IPS-18c (cell line): Measurements from ENCODE around the gene AMMECR1L.
"Not testable (repeated sequence)": the region's sequence is repeated elsewhere in the genome, so short reads cannot be mapped to it uniquely, and the experiment has no call there.

Source experiments
- H3K4me3 ChIP-seq: 2 replicates; pipeline ENCODE4 v1.7.0; 2013; ENCODE audit warnings: low read depth, mild to moderate bottlenecking, low read length, moderate library complexity; ENCODE audit not compliant: insufficient read depth
- H3K9me3 ChIP-seq: one replicate; pipeline ENCODE4 v1.6.1; 2013; ENCODE audit warnings: mild to moderate bottlenecking, low read length, moderate library complexity; ENCODE audit not compliant: control insufficient read depth, insufficient read depth

AMMECR1L gene

DNA sequence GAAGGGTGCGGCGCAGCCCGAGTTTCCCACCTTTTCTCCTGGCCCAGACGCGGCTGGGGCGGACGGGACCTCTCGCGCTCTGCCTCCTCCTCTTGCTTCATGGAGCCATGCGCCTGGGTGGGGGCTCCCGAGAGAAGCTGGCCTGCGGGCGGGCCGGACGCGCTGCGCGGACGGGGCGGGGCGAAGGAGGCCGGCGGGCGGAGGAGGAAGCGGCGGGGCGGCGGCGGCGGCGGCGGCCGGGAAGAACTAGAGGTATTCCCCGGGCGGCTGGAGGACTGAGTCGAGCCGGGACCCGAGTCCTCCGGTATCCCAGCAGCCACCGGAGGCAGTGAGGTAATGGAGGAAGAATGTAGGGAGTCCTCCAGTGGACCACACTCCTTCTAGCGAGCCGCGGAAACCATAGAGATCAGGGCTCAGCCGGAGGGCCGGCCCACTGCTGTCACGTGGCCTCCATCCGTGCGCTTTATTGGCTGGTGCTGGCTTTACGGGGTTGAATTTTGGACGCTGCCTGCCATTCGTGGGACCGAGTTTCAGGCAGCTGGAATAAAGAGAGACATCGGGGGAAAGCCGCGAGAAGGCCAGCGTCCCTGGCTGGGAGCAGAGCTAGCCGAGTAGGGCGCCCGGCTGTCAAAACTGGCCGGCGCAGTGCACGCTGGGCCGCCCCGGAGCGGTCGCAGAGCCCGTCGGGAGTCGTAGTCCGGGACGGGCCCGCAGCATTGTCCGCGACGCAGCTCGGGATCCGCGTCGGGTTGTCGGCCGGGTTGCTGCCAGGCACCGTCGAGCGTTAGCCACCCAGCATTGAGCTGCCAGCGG, at the start of gene AMMECR1L:
Gene AMMECR1L (minus strand): TSS at position 177 of the 813 bp plus-strand sequence. CDS start 11,722 bp downstream, outside the sequence.
- H3K4me3 ChIP-seq, result peak within 1 kb of the TSS; percentile 61
- H3K9me3 ChIP-seq, result not testable (repeated sequence)

- H3K9me3 ChIP-seq, result no peaks in the 10 kb centered on the region
- H3K4me3 ChIP-seq, result no peak overlapping the region
These were observed 49.6 kb upstream of the AMMECR1L start for GRCh38 chr2:127935337-127935736.

DNA sequence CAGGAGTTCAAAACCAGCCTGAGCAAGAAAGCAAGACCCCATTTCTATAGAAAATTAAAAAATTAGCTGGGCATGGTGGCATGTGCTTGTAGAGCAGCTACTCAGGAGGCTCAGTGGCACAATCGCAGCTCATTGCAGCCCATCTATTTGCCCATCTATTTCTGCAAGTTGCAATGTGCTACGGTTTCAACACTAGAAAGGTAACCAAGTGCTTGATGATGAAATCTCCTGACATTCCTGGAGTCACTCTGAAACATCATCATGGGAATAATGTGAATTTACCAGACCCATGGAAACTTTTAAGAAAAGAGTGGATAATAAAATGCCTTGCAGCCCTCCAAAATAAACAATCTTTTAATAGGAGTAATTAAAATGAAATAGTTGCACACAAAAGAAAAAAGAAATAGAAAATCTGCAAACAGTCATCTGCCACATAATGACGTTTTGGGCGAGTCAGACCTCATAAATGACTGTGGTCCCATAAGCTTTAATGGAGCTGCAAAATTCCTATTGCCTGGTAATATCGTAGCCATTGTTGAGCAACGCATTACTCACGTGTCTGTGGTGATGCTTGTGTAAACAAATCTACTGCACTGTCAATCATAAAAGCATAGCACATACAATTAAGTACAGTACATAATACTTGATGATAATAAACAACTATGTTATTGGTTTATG, 46.6 kb upstream of the AMMECR1L start:
- Histone ChIP-seq H3K9me3 (peaks cover 2% of the 10 kb centered on the region), H3K4me3 (no peak overlapping the region)

DNA sequence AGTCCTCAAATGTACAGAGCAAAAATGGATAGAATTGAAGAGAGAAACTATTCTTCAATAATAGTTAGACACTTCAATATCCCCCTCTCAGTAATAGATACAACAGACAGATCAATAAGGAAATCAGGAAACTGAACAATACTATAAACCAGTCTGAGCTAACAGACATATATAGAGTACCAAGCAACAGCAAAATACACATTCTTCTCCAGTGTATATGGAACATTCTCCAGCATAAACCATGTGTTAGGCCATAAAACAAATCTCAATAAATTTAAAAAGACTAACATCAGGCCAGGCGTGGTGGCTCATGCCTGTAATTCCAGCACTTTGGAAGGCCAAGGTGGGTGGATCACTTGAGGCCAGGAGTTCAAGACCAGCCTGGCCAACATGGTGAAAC, 43.7 kb upstream of the AMMECR1L start:
- Histone ChIP-seq H3K9me3 (peaks cover 4% of the 10 kb centered on the region), H3K4me3 (no peak overlapping the region)

- peaks cover 4% of the 10 kb centered on the region for H3K9me3 ChIP-seq
- no peak overlapping the region for H3K4me3 ChIP-seq
These were observed 41.6 kb upstream of the AMMECR1L start for GRCh38 chr2:127927384-127927783.

DNA sequence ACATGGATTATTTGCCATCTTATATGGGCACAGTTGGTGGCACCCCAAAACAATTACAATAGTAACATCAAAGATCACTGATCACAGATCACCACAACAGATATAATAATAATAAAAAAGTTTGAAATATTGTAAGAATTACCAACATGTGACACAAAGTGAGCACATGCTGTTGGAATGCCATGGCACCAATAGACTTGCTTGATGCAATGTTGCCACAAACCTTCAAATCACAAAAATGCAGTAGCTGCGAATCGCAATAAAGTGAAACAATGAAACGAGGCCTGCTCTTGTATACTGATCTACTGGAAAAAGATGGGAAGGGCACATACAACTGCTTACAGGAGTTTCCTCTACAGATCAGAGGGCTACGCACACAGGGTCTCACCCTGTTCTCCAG, 32.2 kb upstream of the AMMECR1L start:
- H3K4me3 ChIP-seq, result no peak overlapping the region
- no peaks in the 10 kb centered on the region for H3K9me3 ChIP-seq

DNA sequence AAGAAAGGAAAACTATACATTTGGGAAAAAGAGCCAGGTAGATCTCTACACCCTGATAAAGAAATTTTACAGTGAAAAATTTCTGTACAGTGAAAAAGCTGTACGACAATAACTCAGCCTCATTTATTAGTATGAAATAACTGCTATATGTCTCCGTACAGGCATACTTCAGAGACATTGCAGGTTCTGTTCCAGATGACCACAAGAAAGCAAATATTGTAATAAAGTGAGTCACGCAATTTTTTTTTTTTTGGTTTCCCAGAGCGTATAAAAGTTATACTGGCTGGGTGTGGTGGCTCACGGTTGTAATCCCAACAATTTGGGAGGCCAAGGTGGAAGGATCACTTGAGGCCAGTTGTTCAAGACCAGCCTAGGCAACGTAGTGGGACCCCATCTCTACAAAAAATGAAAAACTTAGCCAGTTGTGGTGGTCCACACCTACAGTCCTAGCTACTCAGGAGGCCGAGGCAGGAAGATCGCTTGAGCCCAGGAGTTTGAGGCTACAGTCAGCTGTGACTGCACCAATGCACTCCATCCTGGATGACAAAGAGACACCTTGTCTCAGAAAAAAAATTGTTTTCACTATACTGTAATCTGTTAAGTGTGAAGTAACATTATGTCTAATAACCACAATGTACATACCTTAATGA, 28.2 kb upstream of the AMMECR1L start:
- no peak overlapping the region for H3K4me3 ChIP-seq
- no peaks in the 10 kb centered on the region for H3K9me3 ChIP-seq

DNA sequence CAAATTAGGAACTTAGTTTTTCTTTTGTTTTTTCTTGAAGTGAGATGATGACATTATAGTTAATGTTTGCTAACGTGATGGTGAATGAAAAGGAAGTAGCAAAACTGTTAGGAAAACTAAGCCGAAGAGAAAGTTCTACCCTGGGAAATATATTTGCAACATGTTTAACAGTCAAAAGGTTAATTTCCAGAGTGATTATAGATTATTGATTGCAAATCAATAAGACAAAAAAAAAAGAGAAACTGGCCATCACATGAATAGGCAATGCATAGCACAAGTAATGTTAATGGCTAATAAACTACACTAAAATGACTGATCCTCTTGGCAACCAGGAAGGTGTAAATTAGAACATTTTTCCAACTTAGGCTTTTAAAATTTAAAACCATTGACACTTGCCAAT, 26.0 kb upstream of the AMMECR1L start:
- no peaks in the 10 kb centered on the region for H3K9me3 ChIP-seq
- no peak overlapping the region for H3K4me3 ChIP-seq

DNA sequence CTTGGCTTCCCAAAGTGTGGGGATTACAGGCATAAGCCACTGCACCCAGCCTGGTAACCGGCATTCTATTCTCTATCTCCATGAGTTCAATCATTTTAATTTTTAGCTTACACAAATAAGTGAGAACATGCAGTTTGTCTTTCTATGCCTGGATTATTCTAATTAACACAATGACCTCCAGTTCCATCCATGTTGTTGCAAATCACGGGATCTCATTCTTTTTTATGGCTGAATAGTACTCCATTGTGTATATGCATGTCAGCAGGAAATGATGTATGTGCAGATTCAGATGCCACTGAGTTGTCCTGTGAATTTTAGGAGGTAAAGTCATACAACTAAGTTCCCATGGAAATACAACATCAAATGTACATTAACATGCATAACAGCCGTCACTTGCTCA, 24.7 kb upstream of the AMMECR1L start:
- Histone ChIP-seq H3K9me3 (no peaks in the 10 kb centered on the region), H3K4me3 (no peak overlapping the region)

- Histone ChIP-seq H3K9me3 (no peaks in the 10 kb centered on the region), H3K4me3 (no peak overlapping the region)
These were observed 23.3 kb upstream of the AMMECR1L start for GRCh38 chr2:127909019-127909418.

GRCh38 chr2:127907733-127908400, 22.1 kb upstream of the AMMECR1L start:
- H3K9me3 ChIP-seq, H3K4me3 ChIP-seq: not testable (repeated sequence)

GRCh38 chr2:127906206-127906926, 20.6 kb upstream of the AMMECR1L start:
- H3K9me3 ChIP-seq, result no peaks in the 10 kb centered on the region
- H3K4me3 ChIP-seq, result no peak overlapping the region

DNA sequence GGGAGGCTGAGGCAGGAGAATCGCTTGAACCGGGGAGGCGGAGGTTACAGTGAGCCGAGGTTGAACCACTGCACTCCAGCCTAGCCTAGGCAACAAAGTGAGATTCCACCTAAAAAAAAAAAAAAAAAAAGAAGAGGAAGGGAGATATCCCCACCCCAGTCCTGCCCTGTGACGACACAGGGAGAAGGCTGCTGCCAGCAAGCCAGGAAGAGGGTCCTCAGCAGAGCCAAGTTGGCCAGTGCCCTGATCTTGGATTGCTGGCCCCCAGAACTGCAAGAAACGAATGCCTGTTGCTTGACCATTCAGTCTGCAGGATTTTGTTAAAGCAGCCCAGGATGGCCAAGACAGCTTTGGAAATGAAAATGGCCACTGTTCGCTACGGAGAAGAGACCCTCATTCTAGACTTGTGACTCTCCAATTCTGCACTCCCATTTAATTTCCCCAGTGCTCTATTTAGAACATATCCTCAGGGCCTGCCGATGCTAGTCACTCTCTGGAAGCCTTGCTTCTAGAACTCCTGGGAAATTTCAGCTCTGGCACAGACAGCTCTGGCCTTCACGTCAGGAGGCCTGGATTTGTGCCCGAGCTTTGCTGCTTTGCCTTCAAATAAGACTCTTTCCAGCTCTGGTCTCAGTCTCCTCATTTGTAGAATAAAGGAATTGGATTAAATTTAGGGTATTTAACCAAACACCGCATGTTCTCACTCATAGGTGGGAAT, 15.7 kb upstream of the AMMECR1L start:
- no peak overlapping the region for H3K4me3 ChIP-seq
- H3K9me3 ChIP-seq, result no peaks in the 10 kb centered on the region

- H3K4me3 ChIP-seq, result no peak overlapping the region
- H3K9me3 ChIP-seq, result no peaks in the 10 kb centered on the region
These were observed 11.9 kb upstream of the AMMECR1L start for GRCh38 chr2:127897531-127898211.

DNA sequence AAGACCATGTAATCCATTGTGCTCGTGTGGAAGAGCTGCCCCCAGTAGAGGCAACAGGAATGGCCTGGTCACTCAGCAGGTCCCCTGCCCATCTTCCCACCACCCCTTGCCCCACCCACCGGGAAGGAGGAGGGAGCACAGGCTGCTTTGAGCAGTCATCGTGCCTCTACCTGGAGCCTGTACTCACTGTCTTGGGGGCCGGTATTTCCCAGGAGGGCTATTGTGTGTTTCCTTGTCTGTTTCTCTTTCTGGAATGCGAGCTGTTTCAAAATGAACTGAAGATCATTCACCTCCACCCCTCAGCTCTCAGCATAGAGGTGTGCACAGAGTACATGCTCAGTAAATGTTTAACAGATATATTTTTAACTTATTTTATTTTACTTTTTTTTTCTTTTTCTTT, 7.7 kb upstream of the AMMECR1L start:
- Histone ChIP-seq H3K4me3 (no peak overlapping the region), H3K9me3 (no peaks in the 10 kb centered on the region)

DNA sequence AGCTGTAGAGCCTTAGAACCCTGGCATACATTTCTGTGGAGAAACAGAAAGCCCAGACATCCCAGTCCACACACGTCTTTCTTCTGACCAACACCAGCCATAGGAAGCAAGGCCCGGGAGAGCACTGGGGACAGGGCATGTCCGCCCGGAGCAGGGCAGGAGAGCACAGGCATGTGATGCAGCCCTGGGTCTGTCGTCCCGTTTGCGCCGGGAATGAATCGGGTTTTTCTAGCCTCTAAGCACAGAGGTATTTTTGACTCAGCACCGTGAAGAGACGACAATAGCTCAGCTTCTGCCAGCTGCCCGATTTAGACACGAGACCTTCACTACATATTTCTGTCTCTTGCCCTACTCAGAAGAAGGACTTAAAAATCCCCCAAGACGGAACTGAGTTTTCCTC, 7.3 kb upstream of the AMMECR1L start:
- H3K9me3 ChIP-seq, result no peaks in the 10 kb centered on the region
- no peak overlapping the region for H3K4me3 ChIP-seq
